T-helper 1 cell treated with Interleukin-12 subunit alpha and Interleukin-12 subunit beta and Interleukin-4 antibody, amounts not matched to agents 30 ng/mL and 1 ng/mL, for 36 hours (primary cell): ENCODE data around the gene RUNX1. TPM values are rescaled to one million over a fixed set of nuclear protein-coding genes. Genes with fewer than 3 reads are reported as not detected.

ENCODE experiments used
- intact Hi-C: fragments of 100-400 bp; cut with micrococcal nuclease; formaldehyde crosslinking; loops from one replicate; pipeline ENCODE4 v1.15.1; 2024
- total RNA-seq: library from RNA; stranded (reverse); gene quantifications from 2 replicates; pipeline ENCODE4 v1.2.3, GENCODE V29; 2022

The RUNX1 gene
- total RNA-seq, 1 donor from 2014 or later: 58.6 TPM

DNA sequence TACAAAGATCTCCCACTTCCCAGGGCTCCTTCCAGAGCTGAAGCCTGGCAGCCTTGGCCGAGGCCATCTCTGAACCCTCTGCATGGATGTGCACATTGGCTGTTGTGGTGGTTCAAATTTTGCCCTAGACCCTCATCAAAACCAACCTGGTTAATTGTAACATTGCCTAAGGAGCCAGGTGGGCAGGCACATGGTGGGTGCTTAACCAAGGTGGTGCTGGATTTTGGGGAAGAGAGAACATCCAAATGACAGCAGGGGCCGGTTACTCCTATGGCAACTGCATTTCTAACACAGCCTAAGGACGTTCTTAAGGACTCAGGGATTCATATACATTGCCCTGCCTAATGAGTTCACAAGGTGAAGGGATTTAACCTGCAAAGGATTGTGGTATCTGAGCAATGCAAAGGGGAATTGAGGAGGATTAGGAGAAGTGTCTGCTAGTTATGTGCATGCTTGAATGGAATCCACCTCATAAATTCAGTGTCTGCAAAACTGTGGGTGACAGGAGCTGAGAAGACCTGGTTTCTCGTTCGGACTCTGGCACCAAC lies 10.3 kb downstream of the RUNX1 start:
- intact Hi-C loops: no loop called here

DNA sequence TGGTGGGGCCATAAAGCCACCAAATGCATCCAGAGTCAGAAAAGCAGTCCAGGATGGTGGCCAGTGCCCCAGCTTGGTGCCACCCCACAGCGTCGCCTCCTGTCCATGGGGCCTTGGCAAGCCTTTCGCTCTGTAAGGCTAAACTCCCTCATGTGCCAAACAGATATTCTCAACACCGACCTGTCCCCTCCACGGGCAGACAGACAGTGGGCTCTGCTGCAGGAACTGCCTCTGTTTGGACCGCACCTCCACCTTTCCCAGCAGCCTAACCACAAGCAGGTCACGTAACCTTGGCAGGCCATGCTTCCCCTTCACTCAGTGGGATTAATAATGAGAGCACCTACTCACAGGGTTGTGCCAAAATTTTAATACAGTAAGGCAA lies 11.7 kb downstream of the RUNX1 start:
- intact Hi-C loops: no loop called here

DNA sequence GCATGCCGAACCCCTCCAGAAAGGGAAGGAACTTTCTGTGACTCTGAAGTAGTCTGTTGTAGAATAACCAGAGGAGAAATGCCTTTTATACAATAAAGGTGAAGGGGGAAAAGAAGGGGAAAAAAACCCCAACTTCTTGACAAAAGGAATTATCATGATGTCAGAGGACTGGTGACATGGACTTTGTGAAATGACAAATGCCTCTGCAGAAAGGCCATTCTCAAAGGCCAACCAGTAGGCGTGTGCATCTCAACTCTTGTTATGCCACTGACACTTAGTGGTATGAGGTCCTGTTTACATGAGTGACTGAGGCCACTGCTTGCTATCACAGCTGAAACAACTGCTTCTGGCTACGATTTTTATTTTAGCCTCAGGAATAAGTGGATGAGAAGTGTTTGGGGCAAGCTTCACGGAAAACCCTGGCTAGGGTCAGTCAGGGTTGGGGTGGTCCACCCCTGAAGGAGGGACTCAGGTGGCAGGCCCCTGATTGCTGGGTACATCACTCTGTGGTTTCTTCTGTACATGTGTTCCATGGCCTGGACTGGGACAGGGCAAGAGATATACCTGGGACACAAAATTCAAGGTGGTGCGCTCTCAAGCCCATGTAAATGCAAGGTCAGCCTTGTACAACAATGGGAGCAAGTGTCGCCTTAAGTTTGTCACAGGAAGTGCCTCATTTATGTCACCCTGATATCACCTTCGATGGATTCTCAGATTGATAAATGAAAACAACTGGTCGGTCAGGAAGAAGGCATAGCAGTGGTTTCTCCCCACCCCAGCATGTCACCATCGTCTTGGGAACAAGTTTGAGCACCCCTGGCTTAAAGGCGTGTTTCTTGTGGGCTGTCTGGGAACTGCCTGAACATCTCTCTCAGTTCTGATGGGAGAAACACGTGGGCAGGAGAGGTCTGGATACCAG lies 12.4 kb downstream of the RUNX1 start:
- intact Hi-C loops: loop anchor here (1.0 kb wide), 1 partner anchor 9 kb away; no protein-coding TSS in a partner anchor

DNA sequence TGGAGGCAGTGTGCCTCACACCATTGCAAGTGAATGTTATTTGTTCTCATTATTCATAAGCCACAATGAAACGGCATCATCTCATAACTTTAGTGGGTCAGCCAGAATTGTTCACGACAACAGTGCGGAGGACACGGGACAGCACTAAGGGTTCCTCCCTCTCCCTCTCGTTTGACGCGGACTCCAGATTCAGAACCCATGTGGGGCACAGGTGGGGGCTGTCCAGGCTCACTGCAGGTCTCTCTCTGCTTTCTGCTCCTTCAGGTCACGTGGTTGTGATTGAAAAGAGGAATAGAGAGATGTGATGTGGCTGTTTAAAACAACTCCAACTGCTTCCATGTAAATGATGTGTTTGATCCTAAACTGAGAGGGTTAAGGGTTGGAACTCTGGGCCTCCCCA lies 13.5 kb downstream of the RUNX1 start:
- intact Hi-C loops: no loop called here

DNA sequence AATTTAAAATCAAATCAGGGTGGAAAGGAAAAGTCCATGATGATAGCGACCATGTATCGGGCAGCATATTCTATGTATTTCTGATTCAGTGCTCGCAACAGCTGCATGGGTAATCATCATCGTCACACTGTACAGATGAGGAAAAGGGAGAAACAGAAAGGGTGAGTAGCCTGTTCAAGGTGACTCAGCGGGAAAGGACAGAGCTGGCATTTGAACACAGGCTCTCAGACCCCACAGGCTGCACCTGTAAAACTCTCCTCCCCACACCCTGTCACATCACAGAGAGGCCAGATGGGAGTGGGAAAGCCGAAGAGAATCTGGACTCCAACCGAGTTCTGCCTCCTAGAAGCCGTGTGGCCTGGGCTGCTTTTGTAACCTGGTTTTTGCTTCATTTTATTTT lies 14.0 kb downstream of the RUNX1 start:
- intact Hi-C loops: no loop called here

DNA sequence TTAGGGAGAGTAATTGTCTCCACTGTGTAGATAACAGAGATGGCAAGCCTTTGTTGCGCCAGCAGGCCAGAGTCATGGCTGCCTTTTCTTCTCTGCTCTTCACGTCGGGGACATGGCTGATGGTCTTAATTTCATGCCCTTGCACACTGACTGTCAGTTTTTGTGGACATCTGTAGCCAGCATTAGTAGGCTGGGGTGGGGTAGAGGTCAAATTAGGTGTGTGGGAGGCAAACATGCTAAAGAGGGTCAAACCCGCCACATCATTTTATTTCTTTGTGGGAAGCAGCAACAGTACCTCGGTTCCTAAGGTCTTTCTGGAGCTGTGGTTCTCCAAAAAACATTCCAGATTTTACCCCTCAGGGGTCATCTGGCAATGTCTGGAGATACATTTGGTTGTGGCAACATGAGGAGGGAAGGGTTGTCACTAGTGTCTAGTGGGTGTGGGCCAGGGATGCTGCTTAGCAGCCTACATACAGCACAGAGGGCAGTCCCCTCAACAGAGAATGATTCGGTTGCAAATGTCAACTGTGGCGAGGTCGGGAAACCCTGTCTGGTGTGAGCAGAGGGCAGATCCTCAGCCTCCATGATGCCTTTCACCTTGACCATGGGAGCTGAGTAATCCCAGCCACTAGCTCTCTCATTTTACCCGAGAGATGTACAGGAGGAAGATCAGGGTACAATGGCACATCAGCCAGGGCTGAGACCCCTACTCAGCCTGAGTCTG lies 14.7 kb downstream of the RUNX1 start:
- intact Hi-C loops: no loop called here

DNA sequence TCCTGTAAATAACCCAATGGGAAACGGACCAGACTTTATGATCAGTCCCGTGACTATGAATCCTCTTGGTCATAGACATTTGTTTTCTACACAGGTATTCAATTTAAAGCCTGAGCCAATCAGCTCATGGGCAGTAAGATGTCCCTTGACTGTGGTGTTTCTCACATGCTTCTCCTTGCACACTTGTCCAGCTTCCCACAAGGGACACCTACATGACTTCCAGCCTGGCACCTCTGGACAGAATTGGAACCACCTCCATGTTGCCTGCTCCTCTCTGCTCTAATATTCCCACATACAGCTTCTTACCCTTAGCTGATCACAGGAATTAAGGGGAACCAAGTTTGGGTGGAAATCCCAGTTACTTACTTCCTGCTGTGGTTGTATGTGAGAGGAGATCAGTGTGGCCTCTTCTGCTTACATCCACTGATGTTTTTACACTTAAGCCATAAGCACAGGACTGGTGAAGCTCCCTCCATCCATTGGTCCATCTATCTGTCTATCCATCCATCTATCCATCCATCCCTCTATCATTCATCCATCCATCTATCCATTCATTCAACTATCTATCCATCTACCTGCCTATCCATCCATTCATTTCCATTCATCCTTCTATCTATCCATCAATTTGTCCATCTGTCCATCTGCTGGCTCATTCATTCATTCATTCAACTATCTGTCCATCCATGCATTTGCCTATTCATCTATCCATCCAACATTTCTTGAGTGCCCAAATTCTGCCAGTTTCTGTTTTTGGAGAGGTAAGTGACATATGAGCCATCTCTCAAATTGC lies 16.4 kb downstream of the RUNX1 start:
- intact Hi-C loops: no loop called here

DNA sequence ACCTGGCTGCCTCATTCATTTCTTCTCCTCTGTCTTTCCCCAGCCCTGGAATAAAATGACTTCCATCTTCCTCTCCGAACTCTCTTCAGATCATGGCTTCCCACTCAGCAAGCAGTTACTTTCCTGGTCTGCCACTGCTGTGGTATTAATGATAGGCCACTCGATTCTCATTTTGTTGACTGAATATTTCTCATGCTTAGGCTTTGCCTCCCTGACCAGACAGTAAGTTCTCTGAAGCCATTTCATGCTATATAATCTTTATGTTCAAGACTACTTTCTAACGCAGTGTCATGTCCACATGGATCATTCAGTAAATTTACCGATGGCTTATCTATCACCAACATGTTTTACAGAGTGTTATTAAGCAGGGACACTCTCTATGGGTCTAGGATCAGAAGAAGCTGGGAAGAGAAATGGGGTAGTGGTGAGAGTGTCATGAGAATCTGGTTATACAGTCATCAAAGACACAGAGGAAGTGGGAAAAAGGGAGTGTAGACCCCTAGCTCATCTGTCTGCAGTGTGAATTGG lies 20.6 kb downstream of the RUNX1 start:
- intact Hi-C loops: loop anchor here (10.0 kb wide), 1 partner anchor 1704 kb away; the partner anchor contains the start of gene IFNAR1

DNA sequence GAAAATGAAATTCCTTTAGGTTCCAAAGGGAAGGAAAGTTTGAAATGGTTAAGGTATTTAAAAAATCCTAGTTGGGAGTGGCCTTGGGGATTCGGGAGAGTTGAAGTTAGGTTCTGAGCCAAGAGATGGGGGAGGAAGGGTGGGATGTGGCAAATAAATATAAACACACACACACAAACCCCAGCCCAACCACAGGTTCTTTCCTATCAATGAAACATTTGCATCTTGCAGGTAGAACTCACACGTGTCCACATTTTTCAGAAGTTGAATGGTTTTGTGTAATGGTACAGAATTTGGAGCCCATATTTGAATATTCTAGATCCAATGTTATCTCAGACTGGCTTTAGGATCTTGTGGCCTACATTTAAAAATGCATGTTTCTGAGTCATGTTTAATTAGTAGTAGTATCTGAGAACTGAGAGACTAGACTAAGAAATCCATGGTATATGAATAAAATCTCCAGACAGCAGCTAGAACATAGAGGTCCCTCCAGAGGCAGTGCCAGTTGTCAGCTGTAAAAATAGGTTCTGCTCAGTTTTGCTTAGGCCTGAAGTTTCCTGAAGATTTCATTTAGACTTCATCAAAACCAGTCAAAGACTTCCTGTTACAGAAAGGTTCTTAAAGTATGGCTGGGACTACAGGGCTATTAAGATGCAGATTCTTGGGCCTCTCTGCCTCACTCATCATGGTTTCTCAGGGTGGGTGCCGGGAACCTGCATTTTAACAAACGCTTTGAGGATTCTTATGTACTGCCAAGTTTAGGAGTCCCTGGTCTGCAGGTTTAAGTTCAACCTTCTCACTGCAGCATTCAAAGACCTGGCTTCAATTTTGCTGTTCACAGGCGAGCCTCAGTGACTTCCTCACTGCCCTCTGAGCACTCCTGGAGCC lies 21.3 kb downstream of the RUNX1 start:
- intact Hi-C loops: loop anchor here (1.0 to 10.0 kb wide), 8 partner anchors 8 to 1703 kb away; partner anchors contain the start of gene IFNAR1

DNA sequence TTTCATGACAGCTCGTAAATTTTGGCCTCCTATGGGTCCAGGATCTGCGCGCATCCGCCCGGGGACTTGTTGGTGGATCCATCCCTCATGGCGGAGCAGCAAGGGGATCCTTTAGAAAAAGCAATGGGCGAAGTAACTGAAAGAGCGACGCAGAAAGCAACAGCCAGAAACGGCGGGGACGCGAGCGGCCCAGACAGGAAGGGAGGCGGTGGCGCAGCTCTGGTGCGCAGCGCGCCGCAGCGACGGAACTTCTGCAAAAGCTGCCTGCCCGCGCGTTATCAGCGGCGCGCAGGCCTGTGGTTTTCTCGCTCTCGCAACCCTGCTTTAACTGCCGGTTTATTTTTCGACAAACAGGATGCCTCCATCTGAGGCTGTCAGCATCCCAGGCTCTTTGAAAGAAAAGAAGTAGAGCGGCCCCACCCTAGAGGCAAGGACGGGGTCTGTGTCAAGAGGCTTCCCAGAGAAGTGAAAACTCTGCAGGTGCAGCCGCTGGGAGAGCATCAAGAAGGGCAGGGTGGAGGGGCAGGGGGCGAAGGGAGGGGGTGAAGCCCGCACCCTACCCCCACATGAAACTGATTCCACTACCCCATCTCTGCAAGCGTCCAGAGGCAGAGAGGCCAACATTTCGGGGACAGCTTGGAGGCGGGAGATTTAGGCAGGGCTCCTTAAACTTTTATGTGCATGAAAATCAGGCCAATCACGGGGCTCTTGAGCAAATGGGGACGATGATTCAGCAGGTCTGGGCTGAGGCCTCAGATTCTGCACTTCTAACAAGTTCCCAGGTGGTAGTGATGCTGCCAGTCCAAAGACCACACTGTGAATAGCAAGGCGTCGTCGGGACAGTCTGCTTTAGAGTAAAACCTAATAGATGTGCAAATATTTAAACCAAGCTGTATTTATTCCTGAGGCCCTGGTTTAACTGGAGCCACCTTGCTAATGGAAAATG lies 22.2 kb downstream of the RUNX1 start:
- intact Hi-C loops: loop anchor here (1.0 to 10.0 kb wide), 10 partner anchors 9 to 1702 kb away; partner anchors contain the start of gene IFNAR1

DNA sequence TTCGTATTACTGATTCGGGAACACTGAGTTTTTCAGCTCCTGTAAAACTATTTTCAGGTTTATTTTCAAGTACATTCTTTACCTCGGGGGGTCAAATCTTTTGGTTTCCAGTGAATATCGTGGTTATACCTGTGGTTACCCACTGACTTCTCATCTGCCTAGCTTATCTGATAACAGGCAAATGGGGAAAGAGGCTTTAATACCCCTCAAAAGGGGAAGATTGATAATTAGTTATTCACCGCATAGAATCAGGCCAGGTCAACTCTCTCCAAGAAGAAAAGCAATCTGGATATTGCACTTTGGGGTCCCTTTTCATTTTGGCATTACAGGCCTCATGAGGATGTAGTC lies 23.0 kb downstream of the RUNX1 start:
- intact Hi-C loops: loop anchor here (1.0 to 10.0 kb wide), 4 partner anchors 138 to 1701 kb away; partner anchors contain the start of gene IFNAR1

DNA sequence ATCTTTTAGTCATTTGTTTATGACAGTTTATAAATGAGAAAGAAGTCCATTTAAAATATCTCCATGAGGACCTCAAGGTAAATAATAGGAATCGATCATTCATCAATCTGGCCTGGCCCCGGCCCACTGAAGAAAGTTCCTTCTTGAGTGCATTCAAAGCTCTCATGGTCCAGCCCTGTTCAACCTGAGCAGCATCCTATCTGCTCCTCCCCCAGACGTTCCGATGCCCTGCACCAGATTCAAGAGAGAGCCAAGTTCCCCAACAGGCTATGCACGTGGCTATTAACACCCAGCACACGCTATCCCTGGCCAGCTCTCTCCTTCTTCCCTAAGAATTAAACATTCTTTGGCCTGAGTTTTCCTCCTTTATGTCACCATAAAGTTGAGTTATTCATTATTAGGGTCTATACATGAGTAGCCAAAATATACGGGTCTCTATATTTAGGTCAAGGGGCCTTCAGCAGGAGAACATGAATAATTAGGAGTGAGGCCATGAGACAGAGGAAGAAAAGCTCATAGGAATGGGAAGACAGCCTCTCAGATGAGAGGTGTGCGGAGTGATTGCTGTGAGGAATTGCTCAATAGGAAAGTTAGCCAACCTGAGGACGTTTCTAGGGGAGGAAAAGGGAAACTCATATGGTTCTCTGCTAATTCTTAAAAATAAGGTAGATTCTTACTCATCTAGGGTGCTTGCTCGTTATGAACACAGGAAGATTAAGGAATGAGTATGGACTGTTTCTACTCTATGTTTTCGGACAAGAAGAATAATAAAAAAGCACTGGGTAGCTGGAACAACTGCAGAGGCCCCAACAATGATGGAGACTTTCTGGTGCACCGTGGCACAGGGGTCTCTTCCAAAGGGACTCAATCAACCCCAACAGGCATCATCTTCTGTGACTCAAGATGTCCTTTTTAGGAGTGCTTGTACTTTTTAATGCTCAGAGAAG lies 23.6 kb downstream of the RUNX1 start:
- intact Hi-C loops: loop anchor here (1.0 to 10.0 kb wide), 4 partner anchors 137 to 1701 kb away; partner anchors contain the start of gene IFNAR1

DNA sequence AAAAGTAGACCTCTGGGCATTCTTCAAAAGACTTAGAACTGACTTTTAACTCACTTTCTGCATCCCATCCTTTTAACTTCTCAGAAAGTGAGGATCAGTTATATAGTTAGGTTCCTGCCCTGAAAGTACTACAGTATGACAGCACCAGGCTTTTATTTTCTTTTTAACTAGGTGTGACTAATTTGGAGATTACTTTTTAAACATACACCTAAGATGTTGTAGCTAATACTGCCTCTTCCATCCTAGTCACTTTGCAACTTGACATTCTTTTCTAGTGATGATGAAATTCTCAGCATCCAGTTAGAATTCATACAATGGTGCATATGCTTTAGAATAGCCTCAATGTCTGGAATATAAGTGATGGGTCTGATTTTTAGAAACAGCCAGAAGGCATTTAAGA lies 24.6 kb downstream of the RUNX1 start:
- intact Hi-C loops: loop anchor here (1.0 to 10.0 kb wide), 2 partner anchors 9 to 1700 kb away; partner anchors contain the start of gene IFNAR1

DNA sequence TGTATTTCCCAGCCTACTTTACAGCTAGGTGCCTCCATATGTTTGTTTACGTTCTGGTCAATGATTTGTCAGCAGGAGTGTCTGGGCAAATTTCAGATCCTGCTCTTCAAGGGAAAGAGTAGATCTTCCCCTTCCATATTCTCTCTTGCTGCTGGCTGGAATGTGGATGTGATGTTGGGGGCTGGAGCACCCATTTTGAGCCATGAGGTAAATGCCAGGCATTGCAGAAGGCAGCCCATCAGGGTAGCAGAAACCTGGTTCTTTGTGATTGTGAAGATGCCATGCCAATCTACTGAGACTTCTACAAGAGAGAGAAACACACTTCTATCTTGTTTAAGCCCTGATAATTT lies 25.1 kb downstream of the RUNX1 start:
- intact Hi-C loops: loop anchor here (1.0 to 10.0 kb wide), 2 partner anchors 9 to 1699 kb away; partner anchors contain the start of gene IFNAR1

DNA sequence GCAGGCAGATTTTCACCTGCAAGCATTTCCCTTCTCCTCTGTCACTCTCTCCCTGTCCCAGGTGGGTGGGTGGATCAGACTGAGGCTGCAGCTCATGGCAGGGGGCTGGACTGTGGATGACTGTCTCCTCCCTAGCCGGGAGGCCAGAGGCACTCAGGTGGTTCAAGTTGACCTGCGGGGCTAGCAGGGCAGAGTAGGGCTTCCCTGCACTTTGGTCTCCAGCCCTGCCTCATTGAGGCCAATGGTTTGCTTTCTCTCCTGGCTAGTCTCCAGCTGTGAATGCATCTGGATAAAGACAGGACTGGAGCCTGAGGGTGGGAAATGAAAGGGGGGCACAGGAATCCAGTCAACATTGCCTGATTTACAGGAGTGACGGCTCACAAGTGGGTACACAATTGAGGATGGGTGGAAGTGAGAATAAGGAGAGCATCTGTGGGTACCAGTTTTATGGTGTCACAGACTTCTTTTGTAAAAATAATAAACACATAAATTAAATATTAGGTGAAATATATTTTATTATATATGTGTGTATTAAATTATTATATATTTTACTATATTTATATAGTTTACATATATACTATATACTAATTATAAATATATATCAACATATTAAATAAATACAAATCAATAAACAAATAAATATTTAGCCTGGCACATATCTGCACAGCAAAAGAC lies 25.6 kb downstream of the RUNX1 start:
- intact Hi-C loops: loop anchor here (1.0 to 10.0 kb wide), 2 partner anchors 8 to 1699 kb away; partner anchors contain the start of gene IFNAR1

DNA sequence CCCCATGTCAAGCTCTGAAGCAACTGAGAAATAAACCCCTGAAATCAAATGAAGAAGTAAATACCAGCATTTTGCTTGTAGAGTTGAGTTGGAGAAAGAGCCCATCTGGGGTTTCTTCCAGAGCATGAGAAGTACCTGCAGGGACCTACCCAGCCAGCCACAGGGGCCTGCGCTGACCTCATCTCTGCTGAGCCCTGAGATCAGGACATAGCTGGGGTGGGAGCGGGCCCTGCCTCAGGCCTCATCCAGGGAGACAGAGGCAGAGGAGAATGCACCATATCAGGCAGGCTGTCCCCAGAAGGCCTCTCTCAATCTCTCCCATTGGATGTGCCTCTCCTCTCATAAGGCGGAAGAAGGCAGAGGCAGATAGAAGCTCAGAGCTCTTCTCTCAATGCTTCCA lies 27.6 kb downstream of the RUNX1 start:
- intact Hi-C loops: loop anchor here (10.0 kb wide), 1 partner anchor 1697 kb away; the partner anchor contains the start of gene IFNAR1

DNA sequence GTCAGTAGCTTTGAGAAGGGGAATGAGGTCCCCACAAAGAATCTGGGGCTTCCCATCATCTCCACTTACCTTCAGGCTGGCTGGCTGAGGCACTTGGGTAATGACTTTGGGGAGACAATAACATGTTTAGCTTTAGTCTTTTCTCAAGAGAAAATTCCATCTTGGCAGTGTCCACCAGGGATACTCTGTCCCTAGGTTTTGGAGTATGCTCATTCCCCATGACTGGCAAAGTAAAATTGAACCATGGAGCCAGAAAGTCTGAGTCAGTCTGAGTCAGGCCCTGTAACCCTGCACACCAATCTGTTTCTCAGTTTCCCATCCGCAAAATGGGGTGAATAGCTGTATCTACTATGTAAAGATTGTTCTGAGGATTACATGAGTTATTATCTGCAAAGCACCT lies 28.2 kb downstream of the RUNX1 start:
- intact Hi-C loops: loop anchor here (10.0 kb wide), 1 partner anchor 1696 kb away; the partner anchor contains the start of gene IFNAR1
